HCEC 1CT (cell line): ENCODE measurements around the gene MCF2L2.
A peak's percentile ranks its signal among the peaks of the same experiment; 100 is the strongest.

Experiments
- DNase-seq: peaks from one replicate; pipeline ENCODE4 v3.0.0-alpha.2; 2017

MCF2L2 gene

DNA sequence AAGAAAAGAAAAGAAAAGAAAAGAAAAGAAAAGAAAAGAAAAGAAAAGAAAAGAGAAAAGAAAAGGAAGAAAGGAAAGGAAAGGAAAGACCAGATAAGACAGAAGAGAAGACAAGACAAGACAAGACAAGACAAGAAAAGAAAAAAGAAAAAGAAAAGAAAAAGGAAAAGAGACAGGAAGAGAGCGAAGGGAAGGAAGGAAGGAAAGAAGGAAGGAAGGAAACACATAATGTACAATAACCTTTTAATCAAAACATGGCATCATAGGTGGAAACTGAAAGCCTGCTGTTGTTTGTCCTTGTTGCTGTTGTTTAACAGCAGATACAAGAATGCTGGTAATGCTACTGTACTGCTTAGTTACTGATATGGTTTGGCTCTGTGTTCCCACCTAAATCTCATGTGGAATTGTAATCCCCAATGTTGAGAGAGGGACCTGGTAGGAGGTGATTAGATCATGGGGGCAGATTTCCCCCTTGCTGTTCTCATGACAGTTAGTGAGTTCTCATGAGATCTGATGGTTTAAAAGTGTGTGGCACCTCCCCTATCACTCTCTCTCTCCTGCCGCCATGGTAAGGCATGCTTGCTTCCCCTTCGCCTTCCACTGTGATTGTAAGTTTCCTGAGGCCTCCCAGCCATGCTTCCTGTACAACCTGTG, 67.3 kb downstream of the MCF2L2 start:
- DNase-seq: no peak

DNA sequence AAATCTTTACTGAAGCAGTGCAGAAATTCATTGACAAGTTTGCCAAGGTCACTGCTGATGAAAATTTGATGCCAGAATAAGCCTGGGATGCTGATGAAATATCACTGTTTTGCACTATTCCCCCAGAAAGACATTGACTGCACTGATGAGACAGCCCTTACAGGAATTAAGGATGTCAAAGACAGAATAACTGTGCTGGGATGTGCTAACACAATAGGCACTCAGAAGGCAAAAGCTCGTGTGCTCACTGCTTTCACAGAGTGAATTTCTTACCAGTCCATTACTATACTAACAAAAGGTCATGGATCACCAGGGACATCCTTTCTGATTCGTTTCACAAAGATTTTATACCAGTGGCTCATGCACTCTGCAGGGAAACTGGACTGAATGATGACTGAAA, 69.4 kb downstream of the MCF2L2 start:
- DNase-seq: no peak

DNA sequence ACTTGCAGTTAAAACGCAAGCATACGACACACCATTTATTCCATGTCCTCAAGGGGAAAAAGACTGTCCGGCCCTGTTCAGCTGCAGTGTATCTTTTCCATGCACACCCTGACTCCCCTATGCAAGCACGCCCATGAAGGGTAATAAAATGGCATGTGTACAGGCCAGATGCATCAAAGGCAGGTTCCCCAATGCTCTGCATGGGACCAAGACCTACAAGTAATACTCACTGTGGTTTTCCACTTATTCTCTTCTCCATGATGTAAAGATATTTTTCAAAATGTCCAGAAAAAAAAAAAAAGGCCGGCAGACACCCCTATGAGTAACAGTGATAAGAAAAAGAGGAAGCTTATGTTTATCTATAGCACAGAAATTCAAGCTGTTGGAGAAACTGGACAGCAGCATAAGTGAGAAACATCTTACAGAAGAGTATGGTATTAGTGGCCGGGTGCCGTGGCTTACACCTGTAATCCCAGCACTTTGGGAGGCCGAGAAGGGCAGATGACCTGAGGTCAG, 70.8 kb downstream of the MCF2L2 start:
- DNase-seq: no peak

DNA sequence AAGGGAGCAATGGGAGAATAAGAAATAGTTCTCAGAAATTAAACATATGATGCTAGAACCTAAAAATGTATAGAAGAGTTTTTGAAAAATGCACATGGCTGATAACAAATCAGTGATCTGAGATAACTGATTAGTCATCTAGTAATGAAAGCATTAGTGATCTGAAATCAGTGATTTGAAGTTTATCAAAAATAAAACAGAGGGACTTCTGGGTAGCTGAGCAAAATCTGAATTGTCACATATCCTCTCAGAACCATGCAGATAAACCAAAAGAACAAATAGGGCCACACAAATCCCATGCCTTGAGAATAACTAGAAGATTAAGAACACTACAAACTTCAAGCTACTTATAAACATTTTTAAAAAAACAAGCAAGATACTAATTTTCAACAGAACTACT, 71.5 kb downstream of the MCF2L2 start:
- no peak for DNase-seq

DNA sequence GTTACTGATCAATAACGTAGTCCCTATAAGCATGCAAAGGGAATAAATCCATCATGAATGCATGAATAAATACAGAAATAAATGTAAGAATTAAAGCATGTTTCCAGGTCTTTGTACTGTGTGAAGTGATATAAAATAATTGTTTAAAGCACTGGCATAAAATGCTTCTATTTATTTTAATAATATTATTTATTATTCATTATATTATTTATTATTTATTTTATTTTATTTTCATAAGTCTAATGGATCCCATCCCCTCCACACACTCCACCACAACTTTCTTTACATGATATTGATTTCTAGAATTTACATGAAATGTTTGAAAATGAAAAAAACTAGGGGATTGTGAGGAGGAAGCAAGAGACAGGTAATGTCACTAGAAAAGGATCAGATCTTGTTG, 73.5 kb downstream of the MCF2L2 start:
- no peak for DNase-seq

DNA sequence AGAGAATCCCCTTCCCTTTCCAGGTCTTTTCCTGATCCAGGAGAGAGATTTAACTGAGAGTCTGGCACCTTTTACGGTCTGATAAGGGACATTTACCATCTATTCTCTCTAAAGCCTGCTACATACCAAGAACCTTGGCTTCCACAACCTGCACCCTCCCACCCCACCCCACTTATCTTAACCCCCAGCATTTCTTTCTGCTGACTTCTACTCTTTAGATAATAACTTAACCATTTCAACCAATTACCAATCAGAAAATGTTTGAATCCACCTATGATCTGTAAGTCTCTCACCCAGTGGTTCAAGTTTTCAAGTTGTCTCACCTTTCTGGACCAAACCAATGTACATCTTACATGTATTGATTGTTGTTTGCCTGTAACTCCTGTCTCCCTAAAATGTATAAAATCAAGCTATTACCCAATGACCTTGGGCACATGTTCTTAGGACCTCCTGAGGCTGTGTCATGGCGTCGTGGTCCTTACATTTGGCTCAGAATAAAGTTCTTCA, 74.0 kb downstream of the MCF2L2 start:
- DNase-seq: no peak

DNA sequence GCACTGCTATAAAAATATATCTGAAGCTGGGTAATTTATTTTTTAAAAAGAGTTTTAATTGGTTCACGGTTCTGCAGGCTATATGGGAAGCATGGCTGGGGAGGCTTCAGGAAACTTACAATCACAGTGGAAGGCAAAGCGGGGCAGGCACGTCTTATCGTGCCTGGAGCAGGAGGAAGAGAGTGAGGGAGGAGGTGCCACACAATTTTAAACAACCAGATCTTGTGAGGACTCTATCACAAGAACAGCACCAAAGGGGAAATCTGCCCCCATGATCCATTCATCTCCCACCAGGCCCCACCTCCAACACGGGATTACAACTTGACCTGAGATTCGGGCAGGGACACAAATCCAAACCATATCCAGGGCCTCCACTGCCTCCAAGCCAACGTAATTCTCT, 75.0 kb downstream of the MCF2L2 start:
- DNase-seq: no peak

DNA sequence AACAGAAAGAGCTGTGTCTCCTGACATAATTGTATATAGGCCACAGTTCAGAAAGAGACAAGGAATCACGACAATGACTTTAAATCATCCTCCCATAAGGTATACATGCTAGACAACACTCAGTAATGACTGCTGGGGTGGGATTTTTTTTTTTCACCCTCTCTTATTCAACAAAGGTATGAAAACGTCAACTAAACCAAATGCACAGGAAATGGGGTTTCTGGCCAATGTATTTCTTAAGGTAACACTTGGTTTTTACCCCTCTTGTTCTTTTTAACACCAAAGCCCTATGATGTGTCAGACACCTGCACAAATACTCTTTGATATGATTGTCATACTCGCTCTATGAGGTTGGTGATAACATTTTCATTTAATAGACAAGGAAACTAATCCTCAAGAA, 78.3 kb downstream of the MCF2L2 start:
- no peak for DNase-seq

DNA sequence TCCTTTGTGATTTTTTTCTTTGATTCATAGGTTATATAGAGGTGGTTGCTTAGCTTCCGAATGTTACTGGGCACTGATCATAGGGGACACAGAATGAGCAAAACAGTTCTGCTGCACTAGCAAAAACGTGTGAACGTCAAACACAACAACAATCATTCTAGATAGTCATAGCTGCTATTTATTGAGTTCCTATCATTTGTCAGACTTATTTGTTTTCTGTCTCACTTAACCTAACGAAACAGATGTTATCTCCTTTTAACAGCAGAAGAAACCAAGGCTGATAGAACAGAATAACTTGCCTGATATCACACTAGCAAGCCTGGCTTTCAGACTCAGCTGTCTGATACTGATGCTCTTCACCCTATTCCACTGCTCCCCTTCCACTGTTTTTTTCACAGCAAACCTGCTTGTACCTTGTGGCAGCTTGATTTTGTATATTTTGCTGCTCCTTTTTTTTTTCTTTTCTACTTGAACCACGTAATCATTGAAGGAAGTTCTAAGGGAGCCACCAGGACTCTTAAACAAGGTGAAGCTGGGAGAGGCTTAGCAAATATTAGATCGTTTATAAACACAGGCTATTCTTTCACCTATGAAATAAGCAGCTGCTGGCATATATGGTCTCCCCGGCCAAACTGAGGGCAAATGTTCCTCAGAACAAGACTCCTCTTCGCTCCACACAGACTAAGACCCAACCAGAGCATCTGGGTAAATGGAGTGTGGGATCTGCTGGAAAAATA, 78.8 kb downstream of the MCF2L2 start:
- no peak for DNase-seq

DNA sequence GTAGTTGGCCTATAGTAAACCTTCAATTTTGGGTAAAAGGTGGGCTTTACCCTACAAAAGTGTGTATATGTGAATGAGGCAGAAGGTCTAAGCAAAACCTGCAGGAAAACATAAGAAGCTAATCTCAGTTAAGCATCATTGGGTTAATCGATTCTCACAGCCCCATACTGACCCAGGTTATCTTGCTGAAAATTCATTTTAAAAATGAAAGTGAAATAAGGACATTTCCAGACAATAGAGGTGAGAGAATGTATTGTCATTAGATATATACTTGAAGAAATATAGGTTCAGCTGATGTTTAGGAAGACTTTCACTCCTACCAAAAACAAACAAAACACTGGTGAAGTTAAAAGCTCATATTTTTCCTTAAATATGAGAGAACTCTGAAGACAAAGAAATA, 85.6 kb downstream of the MCF2L2 start:
- no peak for DNase-seq

DNA sequence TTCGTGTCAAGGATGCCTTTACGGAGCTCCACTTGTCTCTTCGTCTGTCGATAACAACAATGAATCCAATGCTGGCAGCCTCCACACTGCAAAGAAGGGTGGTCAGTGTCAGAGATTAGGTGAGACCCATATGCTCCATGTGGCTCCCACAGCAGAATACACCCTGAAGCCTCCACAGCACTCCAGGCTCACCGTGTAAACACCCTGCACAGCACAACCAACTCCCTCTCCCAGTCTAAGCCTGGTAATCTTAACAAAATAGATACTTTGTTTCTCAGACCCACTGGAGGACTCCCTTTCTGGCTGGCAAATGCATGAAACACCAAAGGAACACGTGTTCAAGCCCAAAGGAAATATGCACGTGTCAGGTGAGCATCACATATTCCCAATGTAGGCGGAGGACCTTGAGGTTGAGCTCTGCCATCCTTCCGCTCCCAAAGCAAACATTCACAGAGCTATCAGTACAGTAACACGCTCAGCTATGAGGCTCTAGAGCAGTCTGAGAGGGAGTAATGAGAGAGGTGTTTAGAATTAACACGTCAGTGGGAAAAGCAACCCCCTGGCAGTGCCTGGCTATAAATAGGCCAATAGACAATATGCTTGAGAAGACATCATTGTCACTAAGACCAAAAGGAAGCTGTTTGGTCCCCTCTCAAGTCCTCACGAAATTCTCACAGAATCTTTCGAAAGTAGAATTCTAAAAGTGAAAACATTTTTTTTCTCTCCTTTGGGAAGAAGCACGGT, 86.7 kb downstream of the MCF2L2 start:
- no peak for DNase-seq

DNA sequence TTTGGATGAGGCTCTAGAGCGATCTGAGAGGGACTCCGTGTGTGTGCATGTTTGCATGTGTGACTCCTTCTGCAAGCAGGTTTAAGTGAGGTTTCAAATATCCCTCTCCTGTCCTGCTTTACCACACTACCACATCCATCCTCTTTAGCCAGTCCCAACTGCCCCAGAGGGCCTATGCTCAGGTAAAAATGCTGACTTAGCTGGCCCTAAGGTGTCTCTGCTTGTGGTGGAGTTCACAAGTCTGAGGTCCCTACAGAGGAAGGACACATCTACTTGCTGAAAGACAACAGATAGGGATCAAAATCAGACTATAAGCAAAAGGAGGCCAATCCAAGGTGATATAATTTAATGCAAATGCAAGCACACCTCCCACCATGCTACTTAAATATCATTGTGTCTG, 88.2 kb downstream of the MCF2L2 start:
- DNase-seq: no peak

DNA sequence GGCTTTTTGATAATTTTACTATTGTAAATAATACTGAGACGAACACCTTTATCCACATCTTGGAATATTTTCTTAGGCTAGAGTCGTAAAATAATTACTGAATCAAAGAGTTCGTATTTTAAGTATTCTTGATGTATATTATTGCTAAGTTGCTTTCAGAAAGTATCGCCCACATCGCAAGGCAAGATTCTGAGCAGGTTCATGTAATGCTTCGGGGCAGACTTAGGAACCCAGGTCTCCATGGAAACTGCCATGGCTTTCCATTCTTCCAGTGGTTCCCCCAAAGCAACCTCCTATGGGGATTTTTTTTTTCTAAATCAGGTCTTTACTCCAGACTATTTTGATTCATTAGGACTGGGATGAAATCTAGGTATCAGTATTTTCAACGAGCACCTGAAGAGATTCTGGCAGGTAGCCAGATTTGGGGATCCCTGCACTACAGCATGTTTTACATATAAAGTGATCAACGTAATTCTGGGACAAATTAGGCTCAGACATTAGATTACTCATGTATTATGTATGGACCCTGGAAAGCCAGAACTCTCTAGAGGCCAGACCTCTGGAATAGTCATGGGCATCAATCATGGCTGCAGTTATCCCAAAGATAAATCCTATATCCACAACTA, 88.8 kb downstream of the MCF2L2 start:
- no peak for DNase-seq

DNA sequence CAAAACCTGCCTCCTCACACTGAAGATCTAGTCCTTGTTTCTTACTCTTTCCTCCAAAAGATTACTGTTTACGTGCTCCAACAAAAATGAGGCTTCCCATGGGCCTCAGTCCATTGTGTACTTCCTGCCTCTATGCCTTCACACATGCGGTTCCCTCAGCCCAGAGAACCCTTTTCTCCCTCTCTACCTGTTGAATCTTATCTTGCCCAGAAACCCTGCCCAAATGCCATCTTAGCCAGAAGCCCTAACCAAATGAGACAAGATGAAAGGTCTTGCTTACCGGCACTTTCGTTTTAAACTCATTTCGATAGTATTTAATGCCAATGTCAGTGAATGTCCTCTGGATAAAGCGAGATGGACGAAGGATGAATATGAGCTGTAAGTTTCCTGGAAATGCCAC, 89.9 kb downstream of the MCF2L2 start:
- DNase-seq: no peak

DNA sequence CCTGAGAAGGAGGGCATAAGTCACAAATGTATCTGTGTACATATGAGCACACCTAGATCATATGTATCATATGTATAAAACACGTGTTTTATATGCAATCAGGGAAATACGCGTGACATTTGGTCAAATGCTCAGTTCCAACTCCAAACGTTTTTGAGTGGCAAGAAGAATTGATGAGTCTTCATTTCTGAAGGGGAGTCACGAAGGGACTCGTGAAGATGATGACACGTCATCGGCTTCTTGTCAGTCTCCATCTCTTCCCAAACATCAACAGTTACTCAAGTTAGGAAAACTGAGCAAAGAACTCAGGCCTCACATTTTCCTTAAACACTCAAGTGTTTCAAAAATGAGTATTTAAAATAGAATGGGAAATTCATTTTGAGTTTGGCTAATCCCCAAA, 95.9 kb downstream of the MCF2L2 start:
- DNase-seq: no peak

DNA sequence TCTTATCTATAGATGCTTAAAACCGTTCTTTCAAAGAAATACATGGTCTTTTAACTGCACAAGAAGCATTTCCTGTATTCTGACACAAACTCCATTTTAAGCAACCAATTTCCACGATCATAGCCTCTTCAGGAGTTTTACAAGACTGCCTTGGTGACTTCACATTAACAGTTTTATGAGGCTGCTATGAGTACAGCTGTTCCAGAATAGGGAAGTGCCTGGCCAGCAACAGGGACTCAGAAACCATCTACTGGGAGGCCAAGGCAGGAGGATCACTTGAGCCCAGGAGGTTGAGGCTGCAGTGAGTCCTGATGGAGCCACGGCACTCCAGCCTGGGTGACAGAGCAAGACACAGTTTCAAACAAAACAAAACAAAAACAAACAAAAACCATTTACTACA, 96.9 kb downstream of the MCF2L2 start:
- DNase-seq: no peak

DNA sequence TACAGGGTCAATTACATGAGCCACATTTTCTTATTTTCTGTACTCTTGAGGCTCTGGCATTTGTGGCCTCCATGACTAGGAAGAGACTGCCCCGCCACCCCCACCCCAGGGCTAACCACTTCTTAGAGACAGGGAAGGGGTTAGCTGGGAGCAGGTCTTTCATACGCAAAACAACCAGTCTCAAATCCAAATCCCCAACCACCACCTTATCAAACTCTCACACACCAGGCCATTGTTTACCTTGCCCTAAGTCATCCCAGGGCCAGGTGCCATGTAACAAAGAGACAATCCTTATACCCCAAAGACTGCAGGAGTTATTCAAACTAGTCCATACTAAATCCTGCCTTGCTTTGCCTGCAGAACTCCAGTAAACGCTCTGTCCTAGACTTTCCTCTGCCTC, 97.5 kb downstream of the MCF2L2 start:
- no peak for DNase-seq

DNA sequence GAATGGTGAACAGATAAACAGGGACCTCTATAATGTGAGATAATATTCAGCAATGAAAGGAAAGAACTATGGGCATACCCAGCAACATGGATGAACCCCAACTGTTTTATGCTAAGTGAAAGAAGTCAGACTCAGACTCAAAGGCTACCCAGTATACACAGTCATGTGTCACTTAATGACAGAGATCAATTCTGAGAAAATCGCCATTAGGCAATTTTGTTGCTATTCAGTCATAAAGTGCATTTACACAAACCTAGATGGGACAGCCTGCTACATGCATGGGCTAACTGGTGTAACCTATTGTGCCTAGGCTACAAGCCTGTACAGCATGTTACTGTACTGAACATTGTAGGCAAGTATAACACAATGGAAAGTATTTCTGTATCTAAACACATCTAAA, 98.9 kb downstream of the MCF2L2 start:
- DNase-seq: no peak

DNA sequence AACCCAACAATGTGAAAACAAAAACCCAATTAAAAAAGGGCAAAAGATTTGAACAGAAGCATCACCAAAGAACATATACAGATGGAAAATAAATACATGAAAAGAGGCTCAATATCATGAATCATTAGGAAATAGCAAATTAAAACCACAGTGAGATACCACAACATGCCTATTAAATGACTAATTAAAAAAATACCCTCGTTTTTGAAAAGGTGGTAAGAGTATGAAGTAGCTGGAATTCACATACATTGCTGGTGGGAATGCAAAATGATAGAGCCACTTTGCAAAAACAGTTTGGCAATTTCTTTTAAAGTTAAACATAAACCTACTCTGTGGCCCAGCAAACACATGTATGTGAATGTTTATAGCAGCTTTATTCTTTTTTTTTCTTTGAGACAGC, 99.6 kb downstream of the MCF2L2 start:
- peak; percentile 83 for DNase-seq

DNA sequence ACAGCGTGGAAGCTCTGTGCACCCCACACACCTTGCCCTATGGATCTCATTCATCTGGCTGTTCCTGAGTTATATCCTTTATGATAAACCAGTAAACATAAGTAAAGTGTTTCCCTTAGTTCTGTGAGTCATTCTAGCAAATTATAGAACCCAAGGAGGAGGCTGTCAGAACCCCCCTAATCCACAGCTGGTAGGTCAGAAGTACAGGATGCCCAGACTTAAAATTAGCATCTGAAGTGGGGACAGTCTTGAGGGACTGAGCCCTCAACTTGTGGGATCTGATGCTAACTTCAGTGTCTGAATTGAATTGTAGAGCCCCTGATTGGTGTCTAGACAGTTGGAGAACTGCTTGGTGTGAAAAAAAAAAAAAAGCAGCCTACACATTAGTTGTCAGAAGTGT, 100.3 kb downstream of the MCF2L2 start:
- peak; percentile 42 for DNase-seq

DNA sequence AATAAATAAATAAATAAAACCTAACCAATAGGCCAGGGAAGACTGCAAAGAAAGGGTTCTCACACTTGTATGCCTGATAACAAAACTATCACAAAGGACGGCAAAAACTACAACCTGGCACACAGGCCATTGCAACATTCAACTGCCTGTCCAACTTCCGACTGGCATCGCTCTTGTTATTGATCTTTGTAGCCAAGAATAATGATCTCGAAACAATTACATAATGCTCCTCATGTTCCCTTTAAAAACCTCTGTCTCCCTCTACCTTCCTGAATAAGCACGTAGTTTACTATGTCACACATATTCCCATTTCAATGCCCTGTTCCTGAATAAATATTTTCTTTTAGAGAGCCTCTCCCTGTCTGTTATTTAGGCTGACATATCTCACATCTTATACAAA, 101.1 kb downstream of the MCF2L2 start:
- no peak for DNase-seq

DNA sequence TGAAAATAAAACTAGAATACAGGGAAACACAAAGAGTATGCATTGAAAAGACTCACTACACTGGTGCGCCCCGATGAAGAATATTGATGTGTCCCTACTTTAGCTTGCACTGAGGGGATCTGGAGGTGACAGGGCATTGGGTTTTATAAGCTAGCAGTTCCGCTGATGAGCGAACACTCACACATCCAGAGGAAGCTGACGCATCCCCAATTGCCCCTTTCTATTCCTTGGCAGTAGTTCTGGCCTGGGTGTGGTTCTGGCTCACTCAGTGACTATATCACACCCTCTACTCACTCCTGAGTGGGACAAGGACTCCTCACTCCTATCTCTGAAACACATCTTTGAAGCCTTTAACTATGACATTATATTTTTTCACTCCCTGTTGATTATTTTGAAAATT, 104.3 kb downstream of the MCF2L2 start:
- DNase-seq: no peak

DNA sequence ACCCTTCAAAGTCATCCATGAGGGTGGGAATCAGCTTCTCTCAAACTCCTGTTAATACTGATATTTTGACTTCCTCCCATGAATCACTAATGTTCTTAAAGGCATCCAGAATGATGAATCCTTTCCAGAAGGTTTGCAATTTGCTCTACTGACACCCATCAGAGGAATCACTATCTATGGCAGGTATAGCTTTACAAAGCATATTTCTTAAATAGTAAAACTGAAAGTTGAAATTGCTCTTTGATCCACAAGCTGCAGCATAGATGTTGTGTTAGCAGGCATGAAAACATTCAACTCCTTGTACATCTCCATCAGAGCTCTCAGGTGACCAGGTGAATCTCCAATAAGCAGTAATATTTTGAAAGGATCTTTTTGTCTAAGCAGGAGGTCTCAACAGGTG, 109.0 kb downstream of the MCF2L2 start:
- DNase-seq: no peak
